ENCODE data around the gene KCNA4.
"Not testable (repeated sequence)": the region's sequence is repeated elsewhere in the genome, so short reads cannot be mapped to it uniquely, and the experiment has no call there.

The KCNA4 gene

GRCh38 chr11:30000986-30001750 lies 15.7 kb downstream of the KCNA4 start:
- no peak for DNase-seq (ENCODE audit: low read depth, low spot score)

GRCh38 chr11:29996016-29996415 lies 20.8 kb downstream of the KCNA4 start:
- no peak for DNase-seq (ENCODE audit: low read depth, low spot score)

DNA sequence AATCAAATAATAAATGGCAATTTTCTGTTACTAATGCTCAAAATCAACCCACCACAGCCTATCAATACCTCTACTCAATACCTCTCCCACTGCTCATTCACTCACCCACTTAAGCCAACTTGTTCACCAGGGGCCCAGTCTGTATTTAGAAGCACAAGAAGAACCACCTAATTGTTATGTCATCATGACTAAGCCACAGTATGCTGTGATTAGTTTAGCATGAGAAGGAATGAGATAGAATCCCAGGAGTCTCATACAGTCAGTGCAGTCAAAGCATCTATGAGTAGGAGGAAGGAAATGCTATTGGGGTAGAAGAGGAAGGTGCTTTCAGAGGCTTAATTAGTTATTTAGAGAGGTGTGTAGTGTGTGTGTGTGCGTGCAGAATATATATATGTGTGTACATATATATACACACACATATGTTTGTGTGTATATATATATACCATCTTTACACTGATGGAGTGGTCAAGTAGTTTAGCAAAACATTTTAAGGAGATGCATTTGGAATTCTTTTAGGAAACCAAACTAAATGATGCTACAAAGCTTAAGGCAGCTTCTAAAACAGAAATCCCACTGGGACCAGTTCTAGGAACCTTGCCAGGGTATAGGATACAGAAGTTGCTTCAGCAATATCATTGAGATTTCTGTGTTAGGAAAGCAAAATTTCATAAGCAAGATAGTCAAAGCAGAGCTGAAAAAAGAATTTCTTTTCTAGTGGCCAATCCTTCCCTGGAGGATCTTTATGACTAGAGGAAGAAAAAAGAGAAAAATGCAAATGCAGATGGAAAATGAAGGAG lies 27.5 kb downstream of the KCNA4 start:
- no peak for DNase-seq (ENCODE audit: low read depth, low spot score)

- no peak for DNase-seq (ENCODE audit: low read depth, low spot score)
Measured at GRCh38 chr11:29985248-29985647, 31.6 kb downstream of the KCNA4 start.

- DNase-seq (ENCODE audit: low read depth, low spot score), result no peak
Measured at GRCh38 chr11:29984544-29984943, 32.3 kb downstream of the KCNA4 start.

GRCh38 chr11:29978549-29978948 lies 38.3 kb downstream of the KCNA4 start:
- DNase-seq (ENCODE audit: low read depth, low spot score), result no peak

- not testable (repeated sequence) for DNase-seq (ENCODE audit: low read depth, low spot score)
Measured at GRCh38 chr11:29975580-29975979, 41.2 kb downstream of the KCNA4 start.

- no peak for DNase-seq (ENCODE audit: low read depth, low spot score)
Measured at GRCh38 chr11:29963796-29964195, 53.0 kb downstream of the KCNA4 start.

DNA sequence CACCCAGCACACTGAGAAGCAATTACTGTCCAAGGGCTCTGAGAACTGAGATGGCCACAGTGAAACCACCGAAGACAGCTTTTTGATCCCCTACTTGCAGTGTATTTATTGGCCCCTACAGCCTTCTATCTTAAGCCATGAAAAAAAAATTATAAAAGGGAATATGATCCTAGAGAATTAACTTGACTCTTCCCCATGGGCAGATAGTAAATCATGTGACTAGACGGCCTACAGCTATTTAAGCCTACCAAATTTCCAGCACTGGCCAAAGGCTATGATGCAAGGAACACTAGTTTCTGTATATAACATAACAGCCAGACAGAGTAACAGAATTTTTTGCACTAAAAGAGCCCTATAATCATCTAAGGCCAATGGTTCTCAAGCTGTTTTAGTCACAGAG lies 53.8 kb downstream of the KCNA4 start:
- no peak for DNase-seq (ENCODE audit: low read depth, low spot score)

DNA sequence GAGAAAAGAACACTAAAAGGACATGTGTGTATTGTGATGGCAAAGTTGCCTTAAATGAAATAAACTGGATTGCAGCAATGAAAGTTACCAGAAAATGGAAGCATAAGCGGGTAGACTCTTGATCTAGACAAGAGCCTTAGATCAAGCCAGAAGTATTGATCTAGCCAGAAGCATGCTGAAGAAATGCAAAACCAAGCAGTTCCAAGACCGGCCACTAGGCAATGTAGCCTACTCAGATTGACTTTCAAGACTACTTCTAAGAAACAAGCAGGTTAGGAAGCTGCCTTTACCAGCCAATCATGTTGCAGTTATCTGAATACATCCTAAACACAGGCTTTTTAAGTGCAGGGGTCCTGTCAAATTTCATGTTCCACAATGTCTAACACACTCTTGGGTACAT lies 54.6 kb downstream of the KCNA4 start:
- no peak for DNase-seq (ENCODE audit: low read depth, low spot score)

Data from activated CD4-positive, CD25-positive, alpha-beta regulatory T cell treated with anti-CD3 and anti-CD28 coated beads, Interleukin-2, amount 50 U/mL, for 16 hours (primary cell).